Right hindlimb (tissue), 1 donor: ENCODE results near the gene RRAGA.
"Not testable (repeated sequence)": the region's sequence is repeated elsewhere in the genome, so short reads cannot be mapped to it uniquely, and the experiment has no call there.

Source experiments
- DNase-seq: peaks from one replicate; pipeline ENCODE4 v3.0.0-alpha.2; 2018

The RRAGA gene

GRCh38 chr9:19048966-19049916 is at the start of gene RRAGA:
Gene RRAGA, plus strand, starts transcription at chr9:19049427. Its CDS starts 233 bp downstream, at chr9:19049660.
- DNase-seq = peak; percentile 97

DNA sequence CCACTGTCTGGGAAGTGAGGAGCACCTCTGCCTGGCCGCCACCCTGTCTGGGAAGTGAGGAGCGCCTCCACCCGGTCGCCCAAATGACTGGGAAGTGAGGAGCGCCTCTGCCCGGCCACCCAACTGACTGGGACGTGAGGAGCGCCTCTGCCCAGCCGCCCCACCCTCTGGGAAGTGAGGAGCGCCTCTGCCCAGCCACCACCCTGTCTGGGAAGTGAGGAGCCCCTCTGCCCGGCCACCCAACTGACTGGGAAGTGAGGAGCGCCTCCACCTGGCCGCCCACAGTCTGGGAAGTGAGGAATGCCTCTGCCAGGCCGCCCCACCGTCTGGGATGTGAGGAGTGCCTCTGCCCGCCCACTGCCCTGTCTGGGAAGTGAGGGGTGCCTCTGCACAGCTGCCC is 49.1 kb upstream of the RRAGA start:
- no peak for DNase-seq

DNA sequence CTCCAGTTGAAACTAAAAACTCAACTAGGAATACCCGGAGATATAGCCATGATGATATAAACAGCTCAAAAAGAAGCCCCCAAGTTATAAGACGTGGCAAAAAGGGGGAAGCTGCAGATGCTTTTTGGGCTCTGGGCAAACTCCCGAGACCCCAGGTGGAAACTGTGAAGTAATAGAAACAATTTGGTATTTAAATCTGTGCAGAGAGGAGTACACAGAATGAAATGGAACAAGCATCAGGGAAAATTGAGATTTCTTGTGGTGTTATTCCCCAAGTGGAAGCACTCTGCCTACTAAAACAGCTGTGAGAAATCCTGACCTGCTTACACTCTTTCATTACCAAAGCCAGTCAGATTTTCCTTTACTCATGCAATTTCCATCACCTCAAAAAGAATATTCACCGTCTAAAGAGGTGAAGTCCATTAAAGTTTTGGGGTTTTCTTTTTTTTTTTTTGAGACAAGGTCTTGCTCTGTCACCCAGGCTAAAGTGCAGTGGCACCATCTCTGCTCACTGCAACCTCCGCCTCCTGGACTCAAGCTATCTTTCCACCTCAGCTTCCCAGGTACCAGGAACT is 39.7 kb upstream of the RRAGA start:
- peak; percentile 58 for DNase-seq

- DNase-seq = no peak
These were observed 31.0 kb upstream of the RRAGA start for GRCh38 chr9:19018201-19018600.

DNA sequence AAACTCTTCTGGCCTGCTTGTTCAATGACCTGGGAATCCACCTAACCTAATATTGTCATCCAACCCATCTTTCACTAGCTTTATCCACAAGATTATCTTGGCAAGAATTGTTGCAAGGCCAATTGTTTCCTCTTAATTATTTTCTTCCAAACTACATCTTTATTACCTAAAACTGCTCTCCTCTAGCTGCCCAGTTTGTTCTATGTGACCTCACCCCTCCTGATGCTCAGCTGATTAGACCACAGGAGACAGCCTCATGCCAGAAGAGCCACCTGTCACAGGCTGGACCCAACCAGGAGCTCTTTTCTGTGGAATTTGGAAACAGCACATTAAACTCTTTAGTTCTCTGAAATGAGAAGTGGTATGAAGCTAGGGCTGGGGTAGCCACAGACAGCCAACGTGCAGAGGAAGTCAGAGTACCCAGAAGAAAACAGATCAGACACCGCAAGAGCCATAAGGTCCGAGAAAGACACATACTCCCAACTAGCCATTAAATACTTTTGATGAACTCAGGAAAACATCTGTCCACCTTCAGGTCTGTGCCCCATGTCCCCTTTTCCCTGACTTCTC is 28.3 kb upstream of the RRAGA start:
- no peak for DNase-seq

GRCh38 chr9:19021649-19022048 is 27.6 kb upstream of the RRAGA start:
- DNase-seq = not testable (repeated sequence)

- DNase-seq = no peak
These were observed 27.0 kb upstream of the RRAGA start for GRCh38 chr9:19022206-19022605.

DNA sequence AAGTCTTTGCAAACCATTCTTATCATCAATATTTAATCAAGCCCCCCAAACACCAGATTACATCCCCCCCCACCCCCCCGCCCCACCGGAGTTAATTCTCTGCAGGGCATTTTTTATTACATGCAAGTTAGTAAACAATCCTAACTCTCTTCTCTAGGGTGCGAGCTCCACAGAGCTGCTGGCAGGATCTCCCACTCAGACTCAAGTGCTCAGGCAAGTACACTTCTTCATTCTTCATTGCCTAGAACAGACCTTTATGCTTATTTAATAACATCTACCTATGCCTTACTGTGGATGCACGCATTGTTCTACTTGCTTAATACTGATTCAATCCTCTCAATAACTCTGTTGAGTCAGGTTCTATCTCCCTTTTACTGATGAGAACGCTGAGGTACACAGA is 26.1 kb upstream of the RRAGA start:
- no peak for DNase-seq

GRCh38 chr9:19026375-19026774 is 22.9 kb upstream of the RRAGA start:
- DNase-seq = no peak

- DNase-seq = no peak
These were observed 21.4 kb upstream of the RRAGA start for GRCh38 chr9:19027825-19028224.

GRCh38 chr9:19028835-19029451 is 20.3 kb upstream of the RRAGA start:
- DNase-seq = peak; percentile 63

GRCh38 chr9:19030899-19031298 is 18.3 kb upstream of the RRAGA start:
- no peak for DNase-seq

DNA sequence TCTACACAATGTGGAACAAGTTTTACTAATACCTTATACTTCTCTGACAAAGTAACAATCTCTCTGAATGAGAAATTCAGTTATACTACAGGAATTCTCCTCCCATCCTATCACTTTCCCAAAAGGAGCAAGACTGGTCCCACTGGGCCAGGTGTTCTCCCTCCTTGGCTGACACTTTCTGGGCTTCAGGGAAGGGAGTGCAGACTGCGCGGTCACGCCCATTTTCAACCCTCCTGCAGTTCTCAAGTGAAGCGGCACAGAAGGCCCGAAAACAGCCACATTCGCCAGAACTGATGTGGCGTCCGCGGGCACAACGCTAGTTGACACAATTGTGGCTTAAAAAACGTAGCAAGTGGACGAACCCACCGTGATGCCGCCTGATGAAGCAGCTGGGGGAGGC is 16.8 kb upstream of the RRAGA start:
- no peak for DNase-seq

DNA sequence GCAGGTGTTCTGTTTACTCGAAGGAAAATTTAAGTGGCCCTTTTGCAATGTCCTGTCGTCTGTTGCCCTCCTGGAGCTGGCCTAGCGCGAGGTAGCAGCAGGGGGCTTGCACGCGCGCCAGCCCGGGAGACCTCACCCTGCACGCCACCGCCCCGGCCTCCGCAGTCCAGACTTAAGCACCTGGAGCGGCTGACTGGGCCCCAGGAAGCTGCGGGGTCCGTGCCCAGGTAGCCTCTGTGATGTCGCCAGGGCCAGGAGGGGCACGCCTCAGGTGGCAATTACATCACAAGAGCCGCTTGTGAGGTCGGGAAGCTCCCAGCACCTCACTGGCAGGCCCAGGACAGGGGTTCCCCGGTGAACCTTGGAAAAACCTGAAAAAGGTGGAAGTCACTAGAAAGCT is 16.2 kb upstream of the RRAGA start, which contains the start of gene SAXO1:
Gene SAXO1, minus strand, starts transcription at position 195 of the 400 bp plus-strand sequence. CDS start 301 bp downstream, outside the sequence.
- DNase-seq = no peak

GRCh38 chr9:19036611-19037010 is 12.6 kb upstream of the RRAGA start:
- no peak for DNase-seq

DNA sequence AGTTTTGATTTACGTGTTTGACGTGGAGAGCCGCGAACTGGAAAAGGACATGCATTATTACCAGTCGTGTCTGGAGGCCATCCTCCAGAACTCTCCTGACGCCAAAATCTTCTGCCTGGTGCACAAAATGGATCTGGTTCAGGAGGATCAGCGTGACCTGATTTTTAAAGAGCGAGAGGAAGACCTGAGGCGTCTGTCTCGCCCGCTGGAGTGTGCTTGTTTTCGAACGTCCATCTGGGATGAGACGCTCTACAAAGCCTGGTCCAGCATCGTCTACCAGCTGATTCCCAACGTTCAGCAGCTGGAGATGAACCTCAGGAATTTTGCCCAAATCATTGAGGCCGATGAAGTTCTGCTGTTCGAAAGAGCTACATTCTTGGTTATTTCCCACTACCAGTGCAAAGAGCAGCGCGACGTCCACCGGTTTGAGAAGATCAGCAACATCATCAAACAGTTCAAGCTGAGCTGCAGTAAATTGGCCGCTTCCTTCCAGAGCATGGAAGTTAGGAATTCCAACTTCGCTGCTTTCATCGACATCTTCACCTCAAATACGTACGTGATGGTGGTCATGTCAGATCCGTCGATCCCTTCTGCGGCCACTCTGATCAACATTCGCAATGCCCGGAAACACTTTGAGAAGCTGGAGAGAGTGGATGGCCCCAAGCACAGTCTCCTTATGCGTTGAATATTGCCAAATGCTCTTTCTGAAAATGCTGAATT is 850 bp downstream of the RRAGA start:
- no peak for DNase-seq

DNA sequence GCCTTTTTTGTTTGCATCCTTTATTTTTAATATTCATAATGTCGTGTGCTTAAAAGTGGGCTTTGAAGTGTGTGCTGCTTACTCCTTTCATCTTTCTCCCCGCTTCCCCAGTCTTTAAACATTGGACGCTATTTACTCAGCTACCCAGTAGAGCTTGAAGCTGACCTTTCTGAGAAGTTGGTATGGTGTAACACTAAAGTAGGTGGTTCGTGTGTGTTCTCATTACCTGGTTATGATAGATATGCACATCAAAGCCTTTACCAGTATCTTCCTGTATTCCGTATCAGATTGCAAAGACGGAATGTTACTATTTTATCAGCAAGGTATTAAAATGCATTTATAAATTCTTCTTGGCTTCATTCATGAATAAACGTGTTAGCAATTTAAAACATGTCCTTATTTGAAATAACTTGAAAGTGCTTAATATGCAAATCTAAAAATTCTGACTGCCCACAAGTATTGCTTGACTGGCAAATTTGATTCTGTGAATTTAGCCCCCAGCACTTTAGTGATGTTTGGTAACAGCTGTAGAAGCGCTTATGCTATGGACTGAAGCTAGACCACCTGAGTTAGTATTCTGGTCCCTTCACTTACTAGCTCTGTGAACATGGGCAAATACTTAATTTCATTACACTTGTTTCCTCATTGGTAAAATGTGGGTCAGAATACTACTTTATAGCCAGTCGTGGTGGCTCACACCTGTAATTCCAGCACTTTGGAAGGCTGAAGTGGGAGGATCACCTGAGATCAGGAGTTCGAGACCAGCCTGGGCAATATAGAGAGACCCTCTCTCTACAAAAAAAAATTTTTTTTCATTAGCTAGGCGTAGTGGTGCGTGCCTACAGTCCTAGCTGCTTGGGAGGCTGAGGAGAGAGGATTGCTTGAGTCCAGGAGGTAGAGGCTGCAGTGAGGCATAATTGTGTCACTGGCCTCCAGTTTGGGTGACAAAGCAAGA is 1.7 kb downstream of the RRAGA start:
- DNase-seq = no peak

- no peak for DNase-seq
These were observed 7.8 kb downstream of the RRAGA start for GRCh38 chr9:19057033-19057432.

GRCh38 chr9:19074229-19074628 is 25.0 kb downstream of the RRAGA start:
- no peak for DNase-seq

GRCh38 chr9:19074836-19075235 is 25.6 kb downstream of the RRAGA start:
- DNase-seq = no peak

DNA sequence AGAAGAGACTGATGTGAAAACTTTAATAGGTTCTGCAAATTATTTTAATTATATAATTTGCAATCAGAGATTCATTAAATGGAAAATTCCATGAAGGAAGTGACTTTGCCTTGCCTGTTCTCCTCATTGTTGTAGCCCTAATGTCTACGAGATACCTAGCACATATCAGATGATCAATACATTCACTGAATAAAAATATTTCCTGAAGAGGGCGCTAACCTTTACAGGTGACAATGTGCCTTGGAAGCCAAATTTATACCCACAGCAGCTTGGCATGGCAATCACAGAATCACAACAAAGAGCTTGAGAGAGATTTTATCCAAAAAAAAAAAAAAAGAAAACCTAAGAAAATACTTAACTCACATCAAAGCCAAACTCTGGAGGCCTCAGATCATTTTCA is 36.1 kb downstream of the RRAGA start:
- no peak for DNase-seq
